Measurements from ENCODE around the gene NUDT4. TPM values are rescaled to one million over a fixed set of nuclear protein-coding genes. Genes with fewer than 3 reads are reported as not detected.

NUDT4 gene
- total and polyA plus RNA-seq, 3 donors from 2014 or later: 40.5 to 78.0 (median 42.6) TPM

DNA sequence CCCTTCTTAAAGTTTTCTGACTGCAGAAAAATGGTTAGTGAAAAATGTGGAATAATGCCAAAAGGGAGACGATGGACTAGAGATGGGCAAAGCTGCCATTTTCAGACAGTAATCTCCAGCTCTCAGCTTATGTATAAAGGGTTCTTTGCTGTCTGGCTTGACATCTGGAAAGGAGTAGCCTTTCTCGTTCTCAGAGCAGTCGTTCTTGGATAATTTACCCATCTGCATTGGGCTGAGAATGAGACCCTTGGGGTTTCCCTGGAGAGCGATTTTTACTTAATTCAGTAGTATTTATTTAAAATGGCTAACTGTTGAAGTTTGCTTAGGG is 1.2 kb downstream of the NUDT4 start:
- Histone ChIP-seq H3K36me3 (ENCODE audit: low read depth, missing control alignments) (no peaks in the 10 kb centered on the region), H3K4me3 (peak overlapping the region; percentile 67 to 95), H3K4me1 (peaks cover 13% of the 10 kb centered on the region), H3K9me3 (no peaks in the 10 kb centered on the region), H3K27ac (peak overlapping the region; percentile 84 to 93), H3K27me3 (no peaks in the 10 kb centered on the region)
- TF ChIP-seq POLR2A (IDR thresholded peaks at IDR 0.05): no peak
- TF ChIP-seq, protein P1, sequence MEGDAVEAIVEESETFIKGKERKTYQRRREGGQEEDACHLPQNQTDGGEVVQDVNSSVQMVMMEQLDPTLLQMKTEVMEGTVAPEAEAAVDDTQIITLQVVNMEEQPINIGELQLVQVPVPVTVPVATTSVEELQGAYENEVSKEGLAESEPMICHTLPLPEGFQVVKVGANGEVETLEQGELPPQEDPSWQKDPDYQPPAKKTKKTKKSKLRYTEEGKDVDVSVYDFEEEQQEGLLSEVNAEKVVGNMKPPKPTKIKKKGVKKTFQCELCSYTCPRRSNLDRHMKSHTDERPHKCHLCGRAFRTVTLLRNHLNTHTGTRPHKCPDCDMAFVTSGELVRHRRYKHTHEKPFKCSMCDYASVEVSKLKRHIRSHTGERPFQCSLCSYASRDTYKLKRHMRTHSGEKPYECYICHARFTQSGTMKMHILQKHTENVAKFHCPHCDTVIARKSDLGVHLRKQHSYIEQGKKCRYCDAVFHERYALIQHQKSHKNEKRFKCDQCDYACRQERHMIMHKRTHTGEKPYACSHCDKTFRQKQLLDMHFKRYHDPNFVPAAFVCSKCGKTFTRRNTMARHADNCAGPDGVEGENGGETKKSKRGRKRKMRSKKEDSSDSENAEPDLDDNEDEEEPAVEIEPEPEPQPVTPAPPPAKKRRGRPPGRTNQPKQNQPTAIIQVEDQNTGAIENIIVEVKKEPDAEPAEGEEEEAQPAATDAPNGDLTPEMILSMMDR (IDR thresholded peaks at IDR 0.05): no peak
- DNase-seq: no peak
- 1 to 8% methylated on average over 4 of the region's 4 CpGs for WGBS, 2 donors
- intact Hi-C loops (cut with DNase I; ENCODE audit: low total_unique reads): no loop called here

DNA sequence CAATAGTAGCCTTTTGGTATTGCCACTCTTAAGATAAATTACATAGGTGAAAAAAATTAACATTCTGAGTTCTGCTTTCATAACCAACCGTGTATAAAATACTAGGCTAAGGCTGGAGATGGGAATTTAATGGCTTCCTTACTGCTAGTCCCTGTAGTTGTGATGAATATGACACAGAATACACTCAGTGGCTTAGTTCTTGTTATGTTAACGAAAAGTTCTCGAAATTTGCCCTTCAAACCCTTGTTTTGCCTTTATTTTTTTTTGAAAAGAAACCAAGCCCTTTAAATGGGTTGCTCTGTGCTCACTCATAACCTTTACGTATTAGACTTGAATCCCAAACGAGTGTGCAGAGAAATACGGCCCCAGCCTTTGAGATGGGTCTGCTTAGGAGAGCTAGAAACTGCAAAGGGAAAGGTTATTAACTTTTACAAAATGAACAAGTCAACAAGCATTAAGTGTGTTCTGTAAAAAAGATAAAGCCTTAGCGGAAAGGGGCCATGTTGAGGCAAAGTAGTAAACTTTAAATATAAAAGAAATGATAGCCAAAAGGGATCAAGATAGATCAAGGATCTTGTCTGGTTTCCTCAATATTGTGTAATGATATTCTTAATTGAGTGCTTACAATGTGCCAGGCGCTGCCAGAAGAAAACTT is 1.7 kb downstream of the NUDT4 start:
- Histone ChIP-seq H3K27me3 (no peaks in the 10 kb centered on the region), H3K4me3 (peak overlapping the region; percentile 67 to 95), H3K9me3 (no peaks in the 10 kb centered on the region), H3K36me3 (ENCODE audit: low read depth, missing control alignments) (no peaks in the 10 kb centered on the region), H3K27ac (peak overlapping the region; percentile 84 to 93), H3K4me1 (peaks cover 10% of the 10 kb centered on the region)
- WGBS, 2 donors: 15 to 26% methylated on average over 8 of the region's 8 CpGs
- intact Hi-C loops (cut with DNase I; ENCODE audit: low total_unique reads): no loop called here
- TF ChIP-seq POLR2A (IDR thresholded peaks at IDR 0.05): no peak
- TF ChIP-seq, protein P1 (IDR thresholded peaks at IDR 0.05): no peak
- DNase-seq: no peak

DNA sequence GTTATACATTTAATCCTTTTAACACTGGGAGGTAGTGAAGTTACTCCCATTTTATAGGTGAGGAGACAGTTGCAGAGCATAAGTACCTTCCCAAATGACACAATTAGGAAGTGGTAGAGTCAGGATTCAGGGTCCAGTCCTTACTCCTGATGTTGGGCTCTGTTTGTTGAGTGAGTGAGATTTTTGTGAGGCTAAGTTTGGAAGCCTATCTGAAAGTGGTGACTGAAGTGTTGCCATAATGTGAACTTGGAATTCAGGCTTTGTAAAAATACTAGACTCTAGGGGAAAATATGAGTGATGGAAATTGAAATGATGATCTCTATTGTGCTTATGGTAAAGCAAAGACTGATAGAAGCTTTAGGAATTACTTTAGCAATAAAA is 2.2 kb downstream of the NUDT4 start:
- peak overlapping the region; percentile 84 to 93 for H3K27ac ChIP-seq
- H3K36me3 ChIP-seq (ENCODE audit: low read depth, missing control alignments): no peaks in the 10 kb centered on the region
- no peak for TF ChIP-seq POLR2A (IDR thresholded peaks at IDR 0.05)
- TF ChIP-seq, protein P1 (IDR thresholded peaks at IDR 0.05): no peak
- intact Hi-C loops (cut with DNase I; ENCODE audit: low total_unique reads): no loop called here
- no peak for DNase-seq
- H3K4me1 ChIP-seq: peaks cover 7% of the 10 kb centered on the region
- H3K9me3 ChIP-seq: no peaks in the 10 kb centered on the region
- peak overlapping the region; percentile 67 to 95 for H3K4me3 ChIP-seq
- no peaks in the 10 kb centered on the region for H3K27me3 ChIP-seq

DNA sequence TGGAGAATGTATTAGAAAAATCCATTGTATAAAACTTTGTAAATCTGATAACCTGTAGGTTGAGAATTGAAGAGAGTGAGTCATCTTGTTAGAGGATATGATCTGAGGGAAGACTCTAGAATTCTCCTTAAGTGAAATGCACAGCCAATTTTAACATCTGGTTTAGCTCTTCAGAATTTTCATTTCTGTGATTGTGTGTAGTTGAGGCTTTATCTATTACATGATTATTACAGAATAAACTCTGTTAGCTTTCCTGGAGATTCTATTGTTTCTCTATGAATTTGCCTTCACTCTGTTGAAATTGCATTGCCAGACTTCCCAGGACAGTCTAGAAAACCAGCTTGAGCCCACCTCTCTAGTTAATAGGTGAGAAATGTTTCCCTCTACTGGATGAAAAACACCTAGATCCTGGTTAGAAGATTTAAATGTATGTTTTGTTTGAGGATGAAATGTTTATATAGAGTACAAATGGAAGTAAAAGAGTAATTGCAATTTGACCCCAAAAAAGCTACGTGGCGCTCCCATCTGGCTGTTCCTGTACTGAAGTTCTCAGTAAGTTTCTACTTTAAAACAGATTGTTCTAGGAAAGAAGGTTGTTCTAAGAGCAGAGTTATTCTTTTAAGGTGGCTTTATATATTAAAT is 2.9 kb downstream of the NUDT4 start:
- TF ChIP-seq, protein P1 (IDR thresholded peaks at IDR 0.05): peak in 1 of 3 experiments; percentile 21
- no peak for TF ChIP-seq POLR2A (IDR thresholded peaks at IDR 0.05)
- DNase-seq: no peak
- Histone ChIP-seq H3K4me3 (peak overlapping the region in 1 of 2 donors; percentile 95), H3K4me1 (peaks cover 7% of the 10 kb centered on the region), H3K36me3 (ENCODE audit: low read depth, missing control alignments) (no peaks in the 10 kb centered on the region), H3K9me3 (no peaks in the 10 kb centered on the region), H3K27ac (peak overlapping the region in 1 of 2 donors; percentile 7), H3K27me3 (no peaks in the 10 kb centered on the region)
- intact Hi-C loops (cut with DNase I; ENCODE audit: low total_unique reads): no loop called here
- 45 to 52% methylated on average over 2 of the region's 2 CpGs for WGBS, 2 donors

All from testis (tissue), 3 donors.